ENCODE results near the gene DYNLT4. TPM values are rescaled to one million over a fixed set of nuclear protein-coding genes. Genes with fewer than 3 reads are reported as not detected.
"Not testable (repeated sequence)": the region's sequence is repeated elsewhere in the genome, so short reads cannot be mapped to it uniquely, and the experiment has no call there.

DYNLT4 gene
- total RNA-seq, 4 donors from 2014 or later: 2.4 TPM; not detected in 3

DNA sequence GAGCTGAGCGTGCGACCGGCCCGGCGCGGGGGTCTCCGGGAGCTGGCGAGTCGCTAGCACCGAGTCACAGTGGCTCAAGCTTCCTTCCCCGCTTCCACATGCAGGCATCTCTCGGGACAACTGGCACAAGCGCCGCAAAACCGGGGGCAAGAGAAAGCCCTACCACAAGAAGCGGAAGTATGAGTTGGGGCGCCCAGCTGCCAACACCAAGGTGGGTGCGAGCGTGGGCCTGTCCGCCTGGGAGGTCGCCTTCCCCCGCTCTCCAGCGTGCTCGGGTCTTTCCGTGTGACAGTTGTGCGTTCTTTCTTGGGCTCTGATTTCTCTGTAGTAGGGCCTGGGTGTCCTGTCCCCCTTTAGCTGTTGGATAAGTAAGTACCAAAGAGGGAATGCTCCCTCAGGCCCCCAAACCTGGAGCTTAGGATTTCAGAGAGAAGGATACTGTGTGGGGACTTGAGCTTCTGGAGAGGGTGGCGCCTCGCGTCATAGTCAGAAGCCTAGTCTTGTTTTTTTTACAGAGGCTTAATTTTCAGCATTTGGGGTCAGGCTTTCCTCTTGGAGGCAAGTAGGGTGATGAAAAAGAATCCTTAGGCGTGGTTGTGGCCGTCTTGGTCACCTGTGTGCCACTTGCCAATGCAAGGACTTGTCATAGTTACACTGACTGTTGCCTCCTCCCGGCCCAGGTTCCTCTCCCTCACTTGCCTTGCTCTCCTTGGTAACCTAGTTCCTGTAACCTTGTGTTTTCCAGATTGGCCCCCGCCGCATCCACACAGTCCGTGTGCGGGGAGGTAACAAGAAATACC, 31.0 kb downstream of the DYNLT4 start:
- DNase-seq (ENCODE audit: low spot score in 2 of 2): no peak
- TF ChIP-seq, protein P1, sequence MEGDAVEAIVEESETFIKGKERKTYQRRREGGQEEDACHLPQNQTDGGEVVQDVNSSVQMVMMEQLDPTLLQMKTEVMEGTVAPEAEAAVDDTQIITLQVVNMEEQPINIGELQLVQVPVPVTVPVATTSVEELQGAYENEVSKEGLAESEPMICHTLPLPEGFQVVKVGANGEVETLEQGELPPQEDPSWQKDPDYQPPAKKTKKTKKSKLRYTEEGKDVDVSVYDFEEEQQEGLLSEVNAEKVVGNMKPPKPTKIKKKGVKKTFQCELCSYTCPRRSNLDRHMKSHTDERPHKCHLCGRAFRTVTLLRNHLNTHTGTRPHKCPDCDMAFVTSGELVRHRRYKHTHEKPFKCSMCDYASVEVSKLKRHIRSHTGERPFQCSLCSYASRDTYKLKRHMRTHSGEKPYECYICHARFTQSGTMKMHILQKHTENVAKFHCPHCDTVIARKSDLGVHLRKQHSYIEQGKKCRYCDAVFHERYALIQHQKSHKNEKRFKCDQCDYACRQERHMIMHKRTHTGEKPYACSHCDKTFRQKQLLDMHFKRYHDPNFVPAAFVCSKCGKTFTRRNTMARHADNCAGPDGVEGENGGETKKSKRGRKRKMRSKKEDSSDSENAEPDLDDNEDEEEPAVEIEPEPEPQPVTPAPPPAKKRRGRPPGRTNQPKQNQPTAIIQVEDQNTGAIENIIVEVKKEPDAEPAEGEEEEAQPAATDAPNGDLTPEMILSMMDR (IDR thresholded peaks at IDR 0.05): no peak
- no peak for TF ChIP-seq POLR2A (IDR thresholded peaks at IDR 0.05)
- H3K4me3 ChIP-seq (ENCODE audit: low read depth, poor library complexity, severe bottlenecking): peak overlapping the region; percentile 85
- intact Hi-C loops (cut with DNase I; ENCODE audit: low total_unique reads): no loop called here
- WGBS, 2 donors: 5 to 11% methylated on average over 24 to 35 of the region's 36 CpGs

DNA sequence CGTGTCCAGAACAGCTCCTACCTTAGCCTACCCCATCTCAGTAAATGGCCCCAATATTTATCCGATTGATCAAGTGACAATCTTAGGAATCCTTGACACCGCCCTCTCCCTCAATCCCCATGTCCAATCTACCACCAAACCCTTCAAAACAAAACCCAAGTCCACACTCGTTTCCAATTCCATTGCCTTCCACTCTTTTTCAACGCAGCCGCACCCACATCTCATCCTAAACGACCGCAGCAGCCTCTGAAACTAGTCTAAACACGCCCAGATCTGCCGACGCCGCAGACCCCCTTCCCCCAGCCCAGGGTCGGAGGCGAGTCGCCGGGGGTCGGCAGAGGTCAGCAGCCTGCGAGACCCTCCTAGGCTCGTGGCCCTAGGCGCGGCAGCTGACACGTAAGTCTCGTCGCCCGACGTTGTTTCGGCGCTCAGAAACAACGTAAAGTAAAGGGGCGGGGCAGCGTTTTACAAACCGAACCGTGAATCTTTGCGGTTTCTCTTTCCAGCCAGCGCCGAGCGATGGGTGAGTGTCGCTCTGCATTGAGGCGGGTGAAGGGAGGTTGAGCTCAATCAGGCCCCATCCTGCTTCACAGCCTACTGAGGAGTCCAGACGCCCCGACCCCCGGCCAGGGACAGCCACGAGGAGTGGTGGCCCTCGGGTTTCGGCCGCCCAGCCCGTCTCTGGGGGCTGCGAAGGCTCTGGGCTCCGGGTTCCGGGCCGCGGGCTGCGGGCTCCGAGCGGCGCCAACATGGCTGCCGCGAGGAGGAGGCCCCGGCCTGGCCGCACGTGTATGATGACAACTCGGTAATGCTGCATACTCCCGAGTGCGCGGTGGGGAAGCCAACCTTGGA, 31.8 kb downstream of the DYNLT4 start, which contains the start of gene RPS8:
Gene RPS8 (plus strand): TSS at position 463 of the 852 bp plus-strand sequence. CDS start 57 bp downstream, at position 520.
- TF ChIP-seq POLR2A (IDR thresholded peaks at IDR 0.05): peak in 1 of 2 donors; percentile 86
- TF ChIP-seq, protein P1 (IDR thresholded peaks at IDR 0.05): peak in 1 of 3 donors; percentile 34
- 0 to 1% methylated on average over 33 to 37 of the region's 65 CpGs for whole genome bisulfite sequencing, 2 donors
- intact Hi-C loops (cut with DNase I; ENCODE audit: low total_unique reads): no loop called here
- peak within 1 kb of the TSS; percentile 85 for H3K4me3 ChIP-seq (ENCODE audit: low read depth, poor library complexity, severe bottlenecking)
- peak; percentile 93 to 98 for DNase-seq (ENCODE audit: low spot score in 2 of 2)

GRCh38 chr1:44766421-44766820, 40.7 kb downstream of the DYNLT4 start:
- DNase-seq (ENCODE audit: low spot score in 2 of 2); intact Hi-C loops (cut with DNase I; ENCODE audit: low total_unique reads); H3K4me3 ChIP-seq (ENCODE audit: low read depth, poor library complexity, severe bottlenecking): not testable (repeated sequence)
- 92 to 95% methylated on average over 6 of the region's 6 CpGs for WGBS, 2 donors

DNA sequence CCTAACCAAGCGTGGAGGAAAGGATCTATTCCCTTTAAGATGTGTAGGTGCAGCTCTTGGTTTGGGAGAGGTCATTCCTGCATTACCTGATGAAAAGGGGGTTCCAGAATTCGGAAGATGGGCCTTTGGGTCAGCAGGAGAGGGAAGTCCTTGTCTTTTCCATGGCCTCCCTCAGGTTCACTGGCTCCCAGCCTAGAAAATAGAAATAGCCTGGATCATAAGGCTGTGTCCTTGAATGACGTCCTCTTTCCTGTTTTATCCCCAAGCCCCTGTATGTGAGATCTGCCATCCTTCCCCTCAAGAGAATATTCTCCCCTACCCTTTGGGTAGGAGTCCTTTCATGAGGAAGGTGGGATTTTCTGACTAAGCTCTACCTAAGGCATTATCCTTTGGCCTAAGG, 46.3 kb downstream of the DYNLT4 start:
- no peak for TF ChIP-seq POLR2A (IDR thresholded peaks at IDR 0.05)
- TF ChIP-seq, protein P1 (IDR thresholded peaks at IDR 0.05): no peak
- no peak overlapping the region for H3K4me3 ChIP-seq (ENCODE audit: low read depth, poor library complexity, severe bottlenecking)
- DNase-seq (ENCODE audit: low spot score in 2 of 2): no peak
- intact Hi-C loops (cut with DNase I; ENCODE audit: low total_unique reads): no loop called here
- WGBS, 2 donors: 89 to 96% methylated on average over 3 of the region's 3 CpGs

GRCh38 chr1:44759077-44759476, 48.1 kb downstream of the DYNLT4 start:
- intact Hi-C loops (cut with DNase I; ENCODE audit: low total_unique reads): no loop called here
- WGBS, 2 donors: 87 to 94% methylated on average over 11 of the region's 11 CpGs

More at GRCh38 chr1:44759077-44759476, 48.1 kb downstream of the DYNLT4 start:
- TF ChIP-seq, protein P1 (IDR thresholded peaks at IDR 0.05): no peak
- TF ChIP-seq POLR2A (IDR thresholded peaks at IDR 0.05): no peak
- no peak for DNase-seq (ENCODE audit: low spot score in 2 of 2)
- no peak overlapping the region for H3K4me3 ChIP-seq (ENCODE audit: low read depth, poor library complexity, severe bottlenecking)
